PFSK-1 (cell line): ENCODE measurements around the gene UBE2D1. TPM values are rescaled to one million over a fixed set of nuclear protein-coding genes. Genes with fewer than 3 reads are reported as not detected.

ENCODE experiments used
- FOXP2 ChIP-seq: optimal IDR thresholded peaks from 2 replicates; pipeline ENCODE3; 2011; ENCODE audit warnings: borderline replicate concordance, control low read depth, inconsistent platforms; ENCODE audit not compliant: insufficient read depth; ENCODE audit errors: extremely low read length, extremely low read depth
- POLR2AphosphoS5 ChIP-seq: IDR thresholded peaks from 2 replicates; pipeline ENCODE4 v1.6.1; 2012; ENCODE audit warnings: low read depth, mild to moderate bottlenecking, control low read depth, low read length, moderate library complexity
- REST ChIP-seq, 2 experiments: IDR thresholded peaks; 2 replicates each; pipeline versions ENCODE4 v1.6.1 to v1.8.0; 2011 to 2012; ENCODE audit warnings: low read depth in 2 of 2, low read length in 2 of 2, control low read depth in 1 of 2, inconsistent platforms in 1 of 2, mild to moderate bottlenecking in 1 of 2, moderate library complexity in 1 of 2; ENCODE audit not compliant: insufficient read depth in 1 of 2
- SIN3A ChIP-seq: IDR thresholded peaks from 2 replicates; pipeline ENCODE4 v1.6.1; 2012; ENCODE audit warnings: mild to moderate bottlenecking, low read length, moderate library complexity, borderline replicate concordance; ENCODE audit not compliant: insufficient read depth
- TAF1 ChIP-seq: IDR thresholded peaks from 2 replicates; pipeline ENCODE4 v1.6.1; 2012; ENCODE audit warnings: low read length, control low read depth, borderline replicate concordance; ENCODE audit not compliant: insufficient read depth
- polyA plus RNA-seq: library from polyadenylated mRNA; unstranded; fragments of >200 nt; gene quantifications from one replicate; pipeline ENCODE4 v1.2.1, GENCODE V29; 2012; ENCODE audit warnings: low read depth, missing spikeins; ENCODE audit not compliant: insufficient read length

The UBE2D1 gene
- 8.5 TPM for polyA plus RNA-seq

- TF ChIP-seq TAF1 = peak; percentile 79; the same call in 1 of the 2 replicates
- TF ChIP-seq FOXP2 = peak; percentile 43
- TF ChIP-seq SIN3A = 0 out of 2 replicates have a peak, but pooled peaks have one; percentile 20
- TF ChIP-seq POLR2AphosphoS5 = peak; percentile 91
- no peak for TF ChIP-seq REST (IDR thresholded peaks at IDR 0.05; ENCODE audit: insufficient read depth in 1 of 2, low read depth in 2 of 2, low read length in 2 of 2)
Measured at GRCh38 chr10:58334817-58335305, at the start of gene UBE2D1. Gene UBE2D1, plus strand, starts transcription at chr10:58335006. Its CDS starts 196 bp downstream, at chr10:58335202.

GRCh38 chr10:58291538-58292174 lies 43.1 kb upstream of the UBE2D1 start:
- TF ChIP-seq TAF1 (no peak), REST (IDR thresholded peaks at IDR 0.05; ENCODE audit: insufficient read depth in 1 of 2, low read depth in 2 of 2, low read length in 2 of 2) (no peak), FOXP2 (no peak), POLR2AphosphoS5 (no peak), SIN3A (no peak)

- no peak for TF ChIP-seq TAF1
- no peak for TF ChIP-seq SIN3A
- no peak for TF ChIP-seq POLR2AphosphoS5
- no peak for TF ChIP-seq REST (IDR thresholded peaks at IDR 0.05; ENCODE audit: insufficient read depth in 1 of 2, low read depth in 2 of 2, low read length in 2 of 2)
- TF ChIP-seq FOXP2 = no peak
Measured at GRCh38 chr10:58293989-58294388, 40.8 kb upstream of the UBE2D1 start.

- no peak for TF ChIP-seq POLR2AphosphoS5
- TF ChIP-seq TAF1 = no peak
- TF ChIP-seq SIN3A = no peak
- no peak for TF ChIP-seq REST (IDR thresholded peaks at IDR 0.05; ENCODE audit: insufficient read depth in 1 of 2, low read depth in 2 of 2, low read length in 2 of 2)
- no peak for TF ChIP-seq FOXP2
Measured at GRCh38 chr10:58299580-58299979, 35.2 kb upstream of the UBE2D1 start.

- TF ChIP-seq FOXP2 (no peak), TAF1 (no peak), REST (IDR thresholded peaks at IDR 0.05; ENCODE audit: insufficient read depth in 1 of 2, low read depth in 2 of 2, low read length in 2 of 2) (no peak), SIN3A (no peak), POLR2AphosphoS5 (no peak)
Measured at GRCh38 chr10:58300676-58301075, 34.1 kb upstream of the UBE2D1 start.
